Nephron (organoid): ENCODE results near the gene ABL1.

Experiments
- H3K27ac Mint-ChIP-seq, 3 experiments: 2 replicates each; pipeline ENCODE4 v1.8.0; 2020; ENCODE audit warnings: mixed read lengths in 3 of 3, mild to moderate bottlenecking in 2 of 3, moderate library complexity in 1 of 3
- H3K27me3 Mint-ChIP-seq: 2 replicates; pipeline ENCODE4 v1.8.0; 2021; ENCODE audit warnings: low read depth, mild to moderate bottlenecking, moderate library complexity, mixed read lengths
- H3K36me3 Mint-ChIP-seq: 2 replicates; pipeline ENCODE4 v1.8.0; 2020; ENCODE audit warnings: low read depth, mixed read lengths
- H3K4me1 Mint-ChIP-seq: 2 replicates; pipeline ENCODE4 v1.8.0; 2020; ENCODE audit warnings: mixed read lengths
- H3K4me3 Mint-ChIP-seq, 3 experiments: 2 replicates each; pipeline ENCODE4 v1.8.0; 2020; ENCODE audit warnings: mild to moderate bottlenecking in 3 of 3, mixed read lengths in 3 of 3, moderate library complexity in 2 of 3
- H3K9me3 Mint-ChIP-seq: 2 replicates; pipeline ENCODE4 v1.8.0; 2020; ENCODE audit warnings: mixed read lengths
- TF ChIP-seq, protein P1 (sequence below), 3 experiments: fragments of 200-600 bp; sonication (generic); IDR thresholded peaks; one replicate each; pipeline ENCODE4 v1.5.0; 2021; ENCODE audit warnings: antibody characterized with exemption in 3 of 3; ENCODE audit not compliant: unreplicated experiment in 3 of 3

ABL1 gene

DNA sequence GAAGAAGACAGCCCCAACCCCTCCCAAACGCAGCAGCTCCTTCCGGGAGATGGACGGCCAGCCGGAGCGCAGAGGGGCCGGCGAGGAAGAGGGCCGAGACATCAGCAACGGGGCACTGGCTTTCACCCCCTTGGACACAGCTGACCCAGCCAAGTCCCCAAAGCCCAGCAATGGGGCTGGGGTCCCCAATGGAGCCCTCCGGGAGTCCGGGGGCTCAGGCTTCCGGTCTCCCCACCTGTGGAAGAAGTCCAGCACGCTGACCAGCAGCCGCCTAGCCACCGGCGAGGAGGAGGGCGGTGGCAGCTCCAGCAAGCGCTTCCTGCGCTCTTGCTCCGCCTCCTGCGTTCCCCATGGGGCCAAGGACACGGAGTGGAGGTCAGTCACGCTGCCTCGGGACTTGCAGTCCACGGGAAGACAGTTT, 49.1 kb downstream of the ABL1 start:
- Mint-ChIP-seq H3K4me3 (no peak overlapping the region), H3K9me3 (no peaks in the 10 kb centered on the region), H3K36me3 (peaks cover 70% of the 10 kb centered on the region), H3K4me1 (no peaks in the 10 kb centered on the region), H3K27me3 (no peaks in the 10 kb centered on the region), H3K27ac (no peak overlapping the region)
- TF ChIP-seq, protein P1, sequence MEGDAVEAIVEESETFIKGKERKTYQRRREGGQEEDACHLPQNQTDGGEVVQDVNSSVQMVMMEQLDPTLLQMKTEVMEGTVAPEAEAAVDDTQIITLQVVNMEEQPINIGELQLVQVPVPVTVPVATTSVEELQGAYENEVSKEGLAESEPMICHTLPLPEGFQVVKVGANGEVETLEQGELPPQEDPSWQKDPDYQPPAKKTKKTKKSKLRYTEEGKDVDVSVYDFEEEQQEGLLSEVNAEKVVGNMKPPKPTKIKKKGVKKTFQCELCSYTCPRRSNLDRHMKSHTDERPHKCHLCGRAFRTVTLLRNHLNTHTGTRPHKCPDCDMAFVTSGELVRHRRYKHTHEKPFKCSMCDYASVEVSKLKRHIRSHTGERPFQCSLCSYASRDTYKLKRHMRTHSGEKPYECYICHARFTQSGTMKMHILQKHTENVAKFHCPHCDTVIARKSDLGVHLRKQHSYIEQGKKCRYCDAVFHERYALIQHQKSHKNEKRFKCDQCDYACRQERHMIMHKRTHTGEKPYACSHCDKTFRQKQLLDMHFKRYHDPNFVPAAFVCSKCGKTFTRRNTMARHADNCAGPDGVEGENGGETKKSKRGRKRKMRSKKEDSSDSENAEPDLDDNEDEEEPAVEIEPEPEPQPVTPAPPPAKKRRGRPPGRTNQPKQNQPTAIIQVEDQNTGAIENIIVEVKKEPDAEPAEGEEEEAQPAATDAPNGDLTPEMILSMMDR (IDR thresholded peaks at IDR 0.05; ENCODE audit: unreplicated experiment in 3 of 3), result no peak

DNA sequence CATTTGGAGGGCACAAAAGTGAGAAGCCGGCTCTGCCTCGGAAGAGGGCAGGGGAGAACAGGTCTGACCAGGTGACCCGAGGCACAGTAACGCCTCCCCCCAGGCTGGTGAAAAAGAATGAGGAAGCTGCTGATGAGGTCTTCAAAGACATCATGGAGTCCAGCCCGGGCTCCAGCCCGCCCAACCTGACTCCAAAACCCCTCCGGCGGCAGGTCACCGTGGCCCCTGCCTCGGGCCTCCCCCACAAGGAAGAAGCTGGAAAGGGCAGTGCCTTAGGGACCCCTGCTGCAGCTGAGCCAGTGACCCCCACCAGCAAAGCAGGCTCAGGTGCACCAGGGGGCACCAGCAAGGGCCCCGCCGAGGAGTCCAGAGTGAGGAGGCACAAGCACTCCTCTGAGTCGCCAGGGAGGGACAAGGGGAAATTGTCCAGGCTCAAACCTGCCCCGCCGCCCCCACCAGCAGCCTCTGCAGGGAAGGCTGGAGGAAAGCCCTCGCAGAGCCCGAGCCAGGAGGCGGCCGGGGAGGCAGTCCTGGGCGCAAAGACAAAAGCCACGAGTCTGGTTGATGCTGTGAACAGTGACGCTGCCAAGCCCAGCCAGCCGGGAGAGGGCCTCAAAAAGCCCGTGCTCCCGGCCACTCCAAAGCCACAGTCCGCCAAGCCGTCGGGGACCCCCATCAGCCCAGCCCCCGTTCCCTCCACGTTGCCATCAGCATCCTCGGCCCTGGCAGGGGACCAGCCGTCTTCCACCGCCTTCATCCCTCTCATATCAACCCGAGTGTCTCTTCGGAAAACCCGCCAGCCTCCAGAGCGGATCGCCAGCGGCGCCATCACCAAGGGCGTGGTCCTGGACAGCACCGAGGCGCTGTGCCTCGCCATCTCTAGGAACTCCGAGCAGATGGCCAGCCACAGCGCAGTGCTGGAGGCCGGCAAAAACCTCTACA, 49.8 kb downstream of the ABL1 start:
- TF ChIP-seq, protein P1 (IDR thresholded peaks at IDR 0.05; ENCODE audit: unreplicated experiment in 3 of 3), result no peak
- H3K27ac Mint-ChIP-seq, result no peak overlapping the region
- H3K4me3 Mint-ChIP-seq, result no peak overlapping the region

DNA sequence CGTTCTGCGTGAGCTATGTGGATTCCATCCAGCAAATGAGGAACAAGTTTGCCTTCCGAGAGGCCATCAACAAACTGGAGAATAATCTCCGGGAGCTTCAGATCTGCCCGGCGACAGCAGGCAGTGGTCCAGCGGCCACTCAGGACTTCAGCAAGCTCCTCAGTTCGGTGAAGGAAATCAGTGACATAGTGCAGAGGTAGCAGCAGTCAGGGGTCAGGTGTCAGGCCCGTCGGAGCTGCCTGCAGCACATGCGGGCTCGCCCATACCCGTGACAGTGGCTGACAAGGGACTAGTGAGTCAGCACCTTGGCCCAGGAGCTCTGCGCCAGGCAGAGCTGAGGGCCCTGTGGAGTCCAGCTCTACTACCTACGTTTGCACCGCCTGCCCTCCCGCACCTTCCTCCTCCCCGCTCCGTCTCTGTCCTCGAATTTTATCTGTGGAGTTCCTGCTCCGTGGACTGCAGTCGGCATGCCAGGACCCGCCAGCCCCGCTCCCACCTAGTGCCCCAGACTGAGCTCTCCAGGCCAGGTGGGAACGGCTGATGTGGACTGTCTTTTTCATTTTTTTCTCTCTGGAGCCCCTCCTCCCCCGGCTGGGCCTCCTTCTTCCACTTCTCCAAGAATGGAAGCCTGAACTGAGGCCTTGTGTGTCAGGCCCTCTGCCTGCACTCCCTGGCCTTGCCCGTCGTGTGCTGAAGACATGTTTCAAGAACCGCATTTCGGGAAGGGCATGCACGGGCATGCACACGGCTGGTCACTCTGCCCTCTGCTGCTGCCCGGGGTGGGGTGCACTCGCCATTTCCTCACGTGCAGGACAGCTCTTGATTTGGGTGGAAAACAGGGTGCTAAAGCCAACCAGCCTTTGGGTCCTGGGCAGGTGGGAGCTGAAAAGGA, 50.7 kb downstream of the ABL1 start:
- Mint-ChIP-seq H3K36me3 (peaks cover 55% of the 10 kb centered on the region), H3K4me3 (no peak overlapping the region), H3K9me3 (no peaks in the 10 kb centered on the region), H3K27me3 (no peaks in the 10 kb centered on the region), H3K27ac (no peak overlapping the region), H3K4me1 (no peaks in the 10 kb centered on the region)
- TF ChIP-seq, protein P1 (IDR thresholded peaks at IDR 0.05; ENCODE audit: unreplicated experiment in 3 of 3), result no peak

More for the DNA sequence above, 49.8 kb downstream of the ABL1 start:
- H3K27me3 Mint-ChIP-seq, result no peaks in the 10 kb centered on the region
- H3K36me3 Mint-ChIP-seq, result peaks cover 63% of the 10 kb centered on the region
- H3K9me3 Mint-ChIP-seq, result no peaks in the 10 kb centered on the region
- no peaks in the 10 kb centered on the region for H3K4me1 Mint-ChIP-seq

DNA sequence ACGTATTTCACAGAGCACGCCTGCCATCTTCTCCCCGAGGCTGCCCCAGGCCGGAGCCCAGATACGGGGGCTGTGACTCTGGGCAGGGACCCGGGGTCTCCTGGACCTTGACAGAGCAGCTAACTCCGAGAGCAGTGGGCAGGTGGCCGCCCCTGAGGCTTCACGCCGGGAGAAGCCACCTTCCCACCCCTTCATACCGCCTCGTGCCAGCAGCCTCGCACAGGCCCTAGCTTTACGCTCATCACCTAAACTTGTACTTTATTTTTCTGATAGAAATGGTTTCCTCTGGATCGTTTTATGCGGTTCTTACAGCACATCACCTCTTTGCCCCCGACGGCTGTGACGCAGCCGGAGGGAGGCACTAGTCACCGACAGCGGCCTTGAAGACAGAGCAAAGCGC, 51.9 kb downstream of the ABL1 start:
- no peak overlapping the region for H3K27ac Mint-ChIP-seq
- no peak overlapping the region for H3K4me3 Mint-ChIP-seq
- no peaks in the 10 kb centered on the region for H3K4me1 Mint-ChIP-seq
- TF ChIP-seq, protein P1 (IDR thresholded peaks at IDR 0.05; ENCODE audit: unreplicated experiment in 3 of 3), result no peak
- no peaks in the 10 kb centered on the region for H3K27me3 Mint-ChIP-seq
- H3K9me3 Mint-ChIP-seq, result no peaks in the 10 kb centered on the region
- H3K36me3 Mint-ChIP-seq, result peaks cover 50% of the 10 kb centered on the region

DNA sequence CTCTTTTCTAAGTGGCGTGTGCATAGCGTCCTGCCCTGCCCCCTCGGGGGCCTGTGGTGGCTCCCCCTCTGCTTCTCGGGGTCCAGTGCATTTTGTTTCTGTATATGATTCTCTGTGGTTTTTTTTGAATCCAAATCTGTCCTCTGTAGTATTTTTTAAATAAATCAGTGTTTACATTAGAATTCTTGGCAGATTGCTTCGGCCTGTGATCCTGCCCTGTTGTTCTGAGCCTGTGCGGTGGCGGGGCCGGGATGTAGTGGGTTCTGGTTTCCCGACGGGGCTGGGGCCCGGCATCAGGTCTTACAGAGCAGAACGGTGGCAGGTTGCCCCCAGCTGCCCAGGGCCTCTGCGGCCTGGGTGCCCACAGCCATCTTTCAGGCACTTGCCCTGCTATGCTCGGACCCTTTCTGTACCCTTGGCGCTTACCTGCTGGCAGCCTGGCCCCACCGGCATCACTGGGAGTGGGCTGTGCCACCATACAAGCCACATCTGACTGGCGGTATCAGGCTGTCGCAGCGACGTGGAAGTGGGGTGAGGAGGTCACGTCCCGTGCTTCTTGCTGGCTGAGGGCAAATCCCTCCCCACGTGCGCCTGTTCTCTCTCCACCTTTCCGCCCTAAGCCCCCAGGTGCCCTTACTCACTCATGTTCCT, 52.6 kb downstream of the ABL1 start:
- peak overlapping the region in 1 of 3 experiments; percentile 55 for H3K27ac Mint-ChIP-seq
- H3K36me3 Mint-ChIP-seq, result peaks cover 53% of the 10 kb centered on the region
- TF ChIP-seq, protein P1 (IDR thresholded peaks at IDR 0.05; ENCODE audit: unreplicated experiment in 3 of 3), result no peak
- no peak overlapping the region for H3K4me3 Mint-ChIP-seq
- no peaks in the 10 kb centered on the region for H3K9me3 Mint-ChIP-seq
- H3K27me3 Mint-ChIP-seq, result no peaks in the 10 kb centered on the region
- no peaks in the 10 kb centered on the region for H3K4me1 Mint-ChIP-seq
